Activated CD4-positive, alpha-beta T cell treated with anti-CD3 and anti-CD28 coated beads, Interleukin-2, amount 50 U/mL, for 48 hours (primary cell): ENCODE data around the gene MTR.

Experiments used
- DNase-seq, 2 experiments: peaks; one replicate each; pipeline ENCODE4 v3.0.0-alpha.2; 2020

The MTR gene

GRCh38 chr1:236785477-236785876, 9.6 kb upstream of the MTR start:
- DNase-seq: no peak

DNA sequence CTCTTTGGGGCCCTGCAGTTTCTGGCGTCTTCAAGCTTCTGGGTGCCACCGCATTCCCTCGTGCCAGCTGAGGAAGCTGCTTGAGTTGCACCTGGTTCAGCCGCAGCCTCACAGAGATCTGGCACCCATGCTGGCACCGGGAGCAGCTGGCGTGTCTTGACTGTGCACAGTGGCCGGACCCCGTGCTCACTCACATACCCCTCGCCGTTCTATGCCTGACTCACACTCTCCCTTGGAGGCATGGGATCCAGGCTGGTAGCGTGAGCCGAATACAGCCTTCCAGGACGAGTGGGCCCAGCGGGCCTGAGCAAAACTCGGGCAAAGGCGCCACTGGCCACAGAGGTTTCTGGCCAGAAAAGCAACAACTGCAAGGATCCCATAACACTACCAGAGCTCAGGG, 8.6 kb upstream of the MTR start:
- no peak for DNase-seq

DNA sequence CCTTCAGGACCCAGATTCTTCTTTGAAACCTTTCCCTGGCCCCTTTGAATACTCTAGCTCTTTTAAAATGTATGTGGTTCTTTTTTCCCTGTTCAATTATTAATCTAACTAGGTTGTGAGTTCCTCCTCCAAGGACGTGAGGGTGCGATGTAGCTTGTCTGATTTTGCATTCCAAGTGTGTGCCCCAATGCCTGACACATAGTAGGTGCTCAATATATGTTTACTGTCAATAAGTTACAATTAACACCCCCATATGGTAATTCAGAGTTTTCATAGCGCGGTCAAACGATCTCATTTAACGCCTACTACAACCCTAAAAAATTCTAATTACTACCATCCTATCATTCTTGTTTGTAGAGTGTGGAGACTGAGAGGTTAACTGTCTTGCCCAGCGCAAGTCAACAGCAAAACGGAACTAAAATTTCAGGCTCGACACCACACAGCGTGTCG, 482 bp upstream of the MTR start:
- no peak for DNase-seq

DNA sequence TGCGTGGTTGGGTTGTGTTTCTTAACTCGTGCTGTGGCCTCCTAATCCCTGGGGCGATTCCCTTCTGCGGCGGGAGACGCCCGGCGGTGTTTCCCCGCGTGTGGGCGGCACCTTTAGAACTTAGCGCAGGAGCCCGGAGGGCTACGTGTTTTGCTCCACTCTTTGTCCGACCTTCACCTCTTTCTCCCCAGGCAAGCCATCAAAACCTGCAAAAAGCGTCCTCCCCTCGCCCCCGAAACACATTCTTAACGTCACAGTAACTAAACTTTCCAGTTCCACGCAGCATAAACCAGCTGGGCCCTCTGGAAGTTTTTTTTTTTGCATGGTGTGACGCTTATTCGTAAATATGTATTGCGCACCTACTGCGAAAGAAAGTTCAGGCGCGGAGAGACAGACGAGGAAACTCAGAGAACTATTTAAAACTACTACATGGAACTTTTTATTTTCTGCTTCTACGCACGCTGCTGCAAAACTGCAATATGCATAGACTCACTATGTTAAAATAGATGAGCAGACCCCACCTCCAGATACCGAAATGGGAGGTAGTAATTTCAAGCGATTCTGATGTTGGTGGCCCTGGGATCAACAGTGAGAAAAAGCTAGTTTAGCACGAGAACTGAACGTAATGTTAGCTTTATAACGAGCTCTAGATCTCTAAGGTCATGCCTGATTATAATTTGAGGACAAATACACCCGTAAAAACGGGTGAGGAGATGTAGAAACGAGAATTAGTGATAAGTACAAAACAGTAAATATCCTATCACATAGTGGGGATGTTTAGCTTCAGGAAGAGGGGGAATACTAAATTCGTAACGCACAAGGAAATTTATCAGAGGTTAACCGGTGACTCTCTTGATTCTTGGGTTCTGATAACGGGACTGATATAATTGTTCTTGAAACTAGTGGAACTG, 920 bp downstream of the MTR start:
- peak; percentile 76 to 82 for DNase-seq

DNA sequence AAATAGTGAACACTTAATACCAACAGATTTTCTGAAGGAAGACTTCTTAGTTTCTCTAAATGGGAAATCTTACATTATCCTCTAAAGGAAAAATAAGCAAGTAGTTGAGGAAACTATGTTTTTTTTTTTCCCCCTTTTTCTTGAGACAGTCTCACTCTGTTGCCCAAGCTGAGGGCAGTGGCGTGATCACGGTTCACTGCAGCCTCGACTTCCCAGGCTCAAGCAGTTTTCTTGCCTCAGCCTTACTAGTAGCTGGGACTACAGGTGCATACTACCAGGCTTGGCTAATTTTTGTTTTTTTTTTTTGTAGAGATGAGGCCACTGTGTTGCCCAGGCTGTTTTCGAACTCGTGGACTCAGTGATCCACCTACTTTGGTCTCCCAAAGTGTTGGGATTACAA, 3.9 kb downstream of the MTR start:
- DNase-seq: no peak

DNA sequence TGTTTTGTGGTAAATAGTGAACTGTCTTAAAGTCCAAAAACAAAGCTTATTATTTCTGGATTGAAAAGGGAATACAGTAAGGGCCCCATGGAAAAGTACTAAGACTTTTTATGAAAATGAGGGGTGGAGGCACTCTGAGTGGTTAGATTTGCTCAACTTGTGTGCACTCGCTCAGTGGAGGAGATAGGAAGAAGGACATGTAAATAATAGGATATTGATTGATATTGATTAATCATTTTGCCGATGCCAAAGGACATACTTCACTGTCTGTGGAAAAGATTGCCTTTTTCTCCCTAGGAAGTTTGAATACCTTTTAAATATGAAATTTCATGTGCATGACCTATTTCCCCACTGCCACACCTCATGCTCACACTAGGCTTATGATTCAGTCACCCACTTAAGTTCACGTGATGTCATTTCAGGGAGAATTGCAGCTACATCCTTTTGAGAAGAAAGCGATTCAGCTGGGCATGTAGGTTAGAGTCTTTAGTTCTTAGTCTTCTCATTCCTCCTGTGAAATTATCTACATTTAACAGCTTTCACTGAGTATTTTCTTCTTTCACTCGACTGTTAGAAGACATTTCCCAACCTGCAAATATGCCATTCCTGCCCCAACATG, 5.0 kb downstream of the MTR start:
- DNase-seq: no peak

GRCh38 chr1:236800623-236801022, 5.5 kb downstream of the MTR start:
- DNase-seq: no peak

DNA sequence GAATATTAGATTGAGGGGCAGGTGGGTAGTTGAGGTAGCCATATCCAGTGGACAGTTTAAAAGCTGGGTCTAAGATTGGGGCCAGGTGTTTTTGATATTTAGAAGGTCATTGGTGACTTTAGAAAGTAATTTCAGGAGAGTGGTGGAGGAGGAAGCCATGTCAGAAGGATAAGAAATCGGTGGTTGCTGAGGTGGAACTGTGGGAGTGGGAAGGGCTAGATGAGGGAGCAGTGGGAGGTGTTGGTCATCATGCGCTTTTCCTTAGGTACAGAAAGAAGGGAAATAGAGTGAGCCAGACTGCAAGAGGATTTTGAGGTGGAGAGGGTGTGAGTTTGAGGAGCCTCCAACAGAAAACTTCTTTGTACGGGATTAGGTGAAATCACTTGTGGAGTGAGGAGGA, 7.2 kb downstream of the MTR start:
- no peak for DNase-seq

- no peak for DNase-seq
These were observed 11.5 kb downstream of the MTR start for GRCh38 chr1:236806634-236807033.

DNA sequence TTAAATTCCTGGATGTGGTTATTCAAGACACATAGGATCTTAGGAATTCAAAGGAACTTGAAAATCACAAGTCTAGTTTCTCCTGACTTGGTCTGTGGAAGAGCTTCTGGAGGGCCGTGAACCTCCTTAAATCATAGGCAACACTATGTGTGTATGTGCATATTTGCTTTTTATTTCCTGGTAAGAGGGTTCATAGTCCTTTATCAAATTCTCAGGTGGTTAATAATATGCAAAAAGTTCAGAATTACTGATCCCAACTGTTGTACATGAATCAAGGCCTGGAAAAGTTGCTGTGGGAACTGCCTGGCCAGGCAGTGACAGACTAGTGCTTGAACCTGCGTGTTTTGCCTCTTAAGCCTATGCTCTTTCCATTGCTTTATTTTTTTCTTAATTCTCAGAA, 12.9 kb downstream of the MTR start:
- DNase-seq: no peak

DNA sequence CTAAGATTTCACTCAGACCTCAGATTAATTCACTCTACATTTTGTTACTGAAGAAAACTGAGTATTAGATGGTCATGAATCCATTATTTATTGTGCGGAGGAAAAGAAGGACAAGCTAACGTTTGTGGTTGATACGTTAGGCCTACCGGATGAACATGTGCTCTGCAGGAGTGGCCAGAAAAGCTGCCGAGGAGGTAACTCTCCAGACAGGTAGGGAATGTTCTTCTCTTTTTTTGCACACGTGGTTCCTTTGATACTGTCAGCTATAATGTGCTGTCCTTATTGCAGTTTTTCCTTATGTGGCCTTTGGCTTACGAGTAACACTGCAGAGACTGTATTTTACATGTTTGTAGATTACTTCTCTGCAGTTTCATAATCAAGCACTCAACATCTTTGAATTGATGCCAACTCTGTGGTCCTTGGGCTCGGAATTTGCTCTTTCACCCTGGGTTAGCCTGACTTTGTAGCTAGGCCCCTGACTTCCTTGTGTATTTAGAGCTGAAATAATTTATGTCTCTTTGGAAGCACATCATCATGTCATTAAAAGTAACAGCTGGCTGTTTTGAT, 13.6 kb downstream of the MTR start:
- no peak for DNase-seq

DNA sequence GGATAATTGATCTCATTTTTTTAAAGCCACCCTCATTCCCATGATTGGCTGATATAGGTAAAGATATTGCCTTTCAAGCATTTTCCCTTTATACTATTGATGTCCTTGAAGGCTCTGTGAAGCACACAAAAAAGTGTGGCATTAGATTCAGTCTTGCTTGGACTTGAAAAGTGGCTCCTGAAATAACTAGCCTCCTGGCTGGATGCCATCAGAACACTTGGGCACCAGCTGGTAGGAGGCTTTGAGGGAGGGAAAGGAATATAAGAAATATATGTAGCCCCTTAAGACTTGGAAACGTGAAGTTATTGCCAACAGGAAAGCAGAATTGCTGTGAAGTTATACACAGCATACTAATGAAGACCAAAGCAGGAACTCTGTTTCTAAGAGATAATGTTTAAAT, 14.1 kb downstream of the MTR start:
- DNase-seq: no peak

DNA sequence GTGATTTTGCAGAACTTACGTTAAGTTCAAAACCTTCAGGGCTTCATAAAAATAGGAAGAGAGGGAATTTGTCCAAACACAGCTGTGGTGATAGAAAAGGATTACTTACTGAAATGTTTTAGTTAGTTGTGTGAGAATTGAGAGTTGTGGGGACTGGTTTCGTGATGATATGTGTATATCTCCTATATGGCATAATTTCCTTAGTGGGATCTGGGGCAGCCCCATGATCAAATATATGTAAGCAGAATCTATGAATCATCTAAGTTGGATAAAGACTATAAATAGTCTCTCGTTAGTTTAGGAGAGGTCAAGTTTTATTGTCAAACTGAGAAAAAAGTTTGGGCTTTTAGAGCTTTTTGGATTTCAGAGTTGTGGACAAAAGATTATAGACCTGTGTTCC, 14.9 kb downstream of the MTR start:
- DNase-seq: no peak

DNA sequence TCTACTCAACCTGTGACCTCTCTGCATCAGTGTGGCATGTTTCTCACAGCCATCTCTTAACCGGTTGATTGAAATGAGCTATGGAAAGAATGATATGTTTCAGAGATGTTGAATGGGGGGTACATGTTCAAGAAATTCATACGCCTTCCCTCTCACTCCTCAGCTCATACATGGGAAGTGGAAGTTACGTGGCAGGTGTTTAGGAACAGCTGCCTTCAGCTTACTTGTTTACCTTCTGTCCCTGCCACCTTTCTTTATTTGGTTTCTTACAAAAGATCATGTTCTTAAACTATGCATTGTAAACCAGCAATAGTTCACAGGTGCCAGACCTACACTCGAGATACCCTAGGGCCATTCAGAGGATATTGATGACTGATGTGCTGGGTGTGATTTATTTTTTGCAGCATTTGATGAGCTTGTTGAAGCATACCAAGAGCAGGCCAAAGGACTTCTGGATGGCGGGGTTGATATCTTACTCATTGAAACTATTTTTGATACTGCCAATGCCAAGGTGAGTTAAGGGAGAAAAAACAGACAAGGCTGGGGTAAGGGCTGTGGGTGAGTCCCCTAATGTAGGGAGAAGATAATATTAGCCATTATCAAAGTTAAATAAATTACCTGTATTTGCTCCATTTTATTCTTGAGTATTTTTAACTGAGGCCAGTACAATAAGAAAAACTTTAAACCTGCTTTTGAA, 17.4 kb downstream of the MTR start:
- DNase-seq: no peak

DNA sequence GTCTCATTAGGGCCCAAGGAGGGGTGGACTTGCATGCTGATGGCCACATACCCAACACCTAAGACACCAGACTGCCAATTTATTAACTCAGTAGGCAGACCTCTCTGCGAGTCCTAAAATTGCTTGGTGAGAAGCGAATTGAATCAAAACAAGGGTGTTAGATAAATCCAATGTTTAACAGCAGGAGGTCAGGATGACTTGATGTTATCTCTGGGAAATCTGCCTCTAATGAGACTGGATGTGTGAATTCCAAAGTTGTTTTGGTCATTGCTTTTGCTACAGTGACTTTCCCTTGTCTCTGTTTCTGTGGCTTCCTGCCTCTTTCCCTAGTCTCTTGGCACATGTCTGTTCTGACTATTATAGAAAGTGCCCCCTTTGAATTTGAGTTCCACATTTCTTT, 20.8 kb downstream of the MTR start:
- DNase-seq: no peak

DNA sequence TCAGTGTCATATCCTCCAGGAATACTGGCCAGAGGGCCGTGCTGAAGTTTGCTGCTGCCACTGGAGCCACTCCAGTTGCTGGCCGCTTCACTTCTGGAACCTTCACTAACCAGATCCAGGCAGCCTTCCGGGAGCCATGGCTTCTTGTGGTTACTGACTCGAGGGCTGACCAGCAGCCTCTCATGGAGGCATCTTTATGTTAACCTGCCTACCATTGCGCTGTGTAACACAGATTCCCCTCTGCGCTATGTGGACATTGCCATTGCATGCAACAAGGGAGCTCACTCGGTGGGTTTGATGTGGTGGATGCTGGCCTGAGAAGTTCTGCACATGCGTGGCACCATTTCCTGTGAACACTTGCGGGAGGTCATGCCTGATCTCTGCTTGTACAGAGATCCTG, 24.8 kb downstream of the MTR start:
- no peak for DNase-seq

GRCh38 chr1:236821091-236821627, 26.1 kb downstream of the MTR start:
- DNase-seq: no peak

DNA sequence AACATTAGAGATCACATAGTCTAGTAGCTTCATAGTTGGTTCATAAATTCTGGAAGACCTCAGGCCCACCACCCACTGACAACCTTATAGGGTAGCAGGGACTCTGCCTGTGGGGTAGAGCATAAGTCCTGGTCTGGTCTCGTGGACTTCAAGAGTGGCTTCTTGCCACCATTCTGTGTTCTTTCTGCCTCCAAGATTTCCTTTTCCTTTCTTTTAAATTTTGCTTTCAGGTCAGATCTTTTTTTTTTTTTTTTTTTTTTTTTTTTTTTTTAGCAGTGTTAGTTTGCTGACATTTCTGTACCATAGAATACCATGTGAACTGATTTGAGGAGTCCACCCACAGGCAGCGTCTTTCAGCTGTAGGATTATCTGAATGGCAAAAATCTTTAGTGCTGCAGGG, 28.5 kb downstream of the MTR start:
- no peak for DNase-seq

- DNase-seq: no peak
These were observed 34.0 kb downstream of the MTR start for GRCh38 chr1:236829085-236829484.

GRCh38 chr1:236830116-236830515, 35.0 kb downstream of the MTR start:
- DNase-seq: no peak

DNA sequence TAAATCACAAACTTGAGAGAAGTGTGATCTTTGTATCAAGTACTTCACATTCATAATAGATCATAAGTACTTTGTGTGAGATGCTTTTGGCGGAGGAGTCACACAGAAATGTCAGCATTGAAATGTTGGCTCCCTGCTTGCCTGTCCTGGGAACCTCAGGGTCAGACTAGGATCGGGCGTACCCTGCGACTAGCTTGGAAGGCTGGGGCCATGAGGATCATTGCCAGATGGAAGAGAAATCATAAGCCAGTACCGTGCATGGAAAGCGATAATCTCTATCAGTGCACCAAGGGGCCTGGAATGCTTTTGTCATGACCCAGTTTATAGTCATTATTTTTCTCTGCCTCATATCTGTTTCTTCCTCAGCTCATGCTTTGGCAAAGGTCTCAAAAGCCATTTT, 35.5 kb downstream of the MTR start:
- no peak for DNase-seq

DNA sequence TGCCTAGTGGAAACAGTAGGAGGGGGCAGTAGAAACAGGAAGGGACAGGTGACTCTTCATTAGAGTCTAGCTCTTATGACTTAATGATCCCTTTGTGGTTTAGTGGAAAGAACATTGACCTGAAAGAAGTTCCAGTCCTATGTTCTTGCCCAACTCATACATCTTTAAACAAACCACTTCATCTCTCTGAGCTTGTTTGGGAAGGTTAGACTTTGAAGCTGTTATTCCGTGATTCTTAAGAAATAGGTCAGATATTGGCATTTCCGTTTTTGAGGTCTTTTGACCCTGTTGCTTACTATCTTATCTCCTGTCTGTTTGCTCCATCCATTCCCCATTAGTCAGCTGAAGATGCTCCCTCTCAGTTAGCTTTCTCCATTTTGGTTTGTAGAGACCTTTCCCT, 38.5 kb downstream of the MTR start:
- DNase-seq: no peak

DNA sequence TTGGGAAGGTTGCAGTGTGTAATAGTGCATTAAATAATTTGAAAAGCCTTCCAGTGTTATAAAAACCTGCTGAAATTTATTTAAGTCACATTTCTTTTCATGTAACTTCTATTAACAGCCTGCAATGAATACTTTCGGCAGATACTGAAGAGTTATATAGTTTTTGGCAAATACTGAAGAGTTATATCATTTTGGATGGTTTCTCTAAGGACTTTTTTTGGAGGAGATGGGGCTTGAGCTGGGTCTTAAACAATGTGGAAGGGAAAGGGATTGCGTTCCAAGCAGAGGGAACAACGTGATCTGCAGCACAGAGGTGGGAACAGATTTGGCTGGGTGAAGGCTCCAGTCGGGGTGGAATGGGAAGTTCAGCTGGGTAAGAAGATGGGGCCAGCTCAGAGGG, 39.8 kb downstream of the MTR start:
- DNase-seq: no peak
